SK-MEL-5 (cell line): Measurements from ENCODE around the gene TECTA. TPM values are rescaled to one million over a fixed set of nuclear protein-coding genes. Genes with fewer than 3 reads are reported as not detected.
A peak's percentile ranks its signal among the peaks of the same experiment; 100 is the strongest.

Source experiments
- DNase-seq: peaks from one replicate; pipeline ENCODE4 v3.0.0-alpha.2; 2016; ENCODE audit warnings: low read depth, low spot score
- in situ Hi-C: cut with HindIII; loops from 2 replicates; pipeline ENCODE4 v1.10.0; 2016; ENCODE audit warnings: low sequenced_read_pairs, high pct_unique_total_duplicates, low pct_unique_long_range_greater_than_20kb
- total RNA-seq: library from RNA; depleted of rRNA; stranded (reverse); fragments of >200 nt; shearing (Covaris generic); gene quantifications from 2 replicates; pipeline ENCODE4 v1.2.3, GENCODE V29; 2014

Gene TECTA
- total RNA-seq, 1 experiment from 2014 or later: 0.03 TPM

DNA sequence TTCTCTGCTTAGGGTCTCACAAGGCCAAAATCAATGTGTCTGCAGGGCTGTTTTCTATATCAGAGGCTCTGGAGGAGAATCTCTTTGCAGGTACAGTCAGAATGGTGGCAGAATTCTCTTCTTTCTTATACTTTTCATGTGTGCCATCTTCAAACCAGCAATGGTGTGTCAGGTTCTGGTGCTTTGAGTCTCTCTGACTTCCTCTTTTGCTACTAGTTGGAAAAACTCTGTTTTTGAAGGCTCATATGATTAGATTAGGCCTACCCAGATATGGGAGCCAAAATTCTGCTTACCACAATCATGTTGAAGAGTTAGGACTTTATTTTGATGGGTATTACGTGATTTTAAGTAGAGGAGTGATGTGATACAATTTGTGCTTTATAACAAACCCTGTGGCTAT is 18.8 kb upstream of the TECTA start:
- in situ Hi-C loops: no loop called here
- DNase-seq: no peak

DNA sequence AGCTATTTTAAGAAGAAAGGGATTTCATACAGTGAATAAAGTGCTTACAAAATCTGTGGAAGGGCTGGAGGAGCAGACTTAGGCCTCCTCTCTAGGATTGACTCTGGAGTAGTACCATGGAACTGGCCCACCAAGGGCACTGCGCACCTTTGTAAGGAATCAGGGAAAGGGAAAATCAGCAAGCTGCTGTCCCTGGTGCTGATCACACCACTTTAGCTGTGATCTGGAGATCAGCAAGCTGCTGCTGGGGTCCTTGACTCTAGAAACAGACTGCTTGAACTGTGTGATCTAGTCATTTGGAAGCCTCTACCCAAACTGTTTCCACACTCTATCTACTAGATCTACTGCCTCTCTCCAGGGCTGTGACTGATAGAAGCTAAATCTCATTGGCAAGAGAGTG is 18.4 kb upstream of the TECTA start:
- no peak for DNase-seq

GRCh38 chr11:121086866-121087265 is 14.2 kb upstream of the TECTA start:
- no peak for DNase-seq
- in situ Hi-C loops: no loop called here

More for the DNA sequence above, 18.4 kb upstream of the TECTA start:
- in situ Hi-C loops: no loop called here

- no peak for DNase-seq
- in situ Hi-C loops: no loop called here
These were observed 11.5 kb upstream of the TECTA start for GRCh38 chr11:121089566-121089965.

DNA sequence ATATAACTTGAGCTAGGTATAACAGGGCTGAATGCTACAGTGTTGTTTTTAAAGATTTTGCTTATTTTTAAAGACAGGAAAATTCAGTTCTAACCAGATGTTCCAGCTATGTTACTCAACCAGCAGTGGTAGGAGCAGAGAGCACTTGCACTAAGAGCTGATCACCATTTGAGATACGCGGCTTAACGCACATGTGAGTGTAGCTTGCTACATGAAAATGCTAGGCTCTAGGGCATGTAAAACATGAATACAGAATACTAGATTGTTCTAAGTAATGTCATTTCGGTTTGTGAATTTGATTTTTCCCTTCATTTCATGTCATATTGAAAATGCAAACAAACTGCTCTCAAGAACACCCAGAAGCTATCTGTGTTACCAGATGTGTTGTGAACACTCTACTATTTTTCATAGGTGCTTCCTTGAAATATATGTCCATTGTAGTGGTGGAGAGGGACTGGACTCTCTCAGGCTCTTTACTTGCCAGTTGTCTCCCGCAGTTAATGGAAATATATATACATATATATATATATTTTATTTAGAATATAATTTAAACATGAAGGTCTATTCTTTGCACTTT is 10.8 kb upstream of the TECTA start:
- no peak for DNase-seq
- in situ Hi-C loops: no loop called here

GRCh38 chr11:121091492-121092152 is 9.4 kb upstream of the TECTA start:
- in situ Hi-C loops: no loop called here
- no peak for DNase-seq

DNA sequence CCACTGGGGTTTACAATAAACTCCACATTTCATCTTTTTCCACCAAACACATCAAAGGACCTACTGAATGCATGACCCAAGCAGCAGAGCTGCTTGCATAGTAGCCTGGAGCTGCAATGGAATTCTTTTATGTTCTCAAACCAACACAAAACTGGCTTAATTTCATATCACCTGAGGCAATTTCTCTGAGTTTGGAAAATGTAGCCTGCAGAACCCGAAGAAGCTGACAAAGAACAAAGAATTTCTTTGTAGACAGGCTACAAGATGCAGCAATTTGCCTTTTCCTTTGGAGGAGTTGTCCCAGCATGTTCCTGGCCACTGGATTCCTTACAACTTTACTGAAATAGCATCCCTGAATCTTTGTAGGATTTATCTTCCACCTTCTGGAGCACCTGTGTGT is 5.5 kb upstream of the TECTA start:
- in situ Hi-C loops: no loop called here
- peak; percentile 46 for DNase-seq

GRCh38 chr11:121099364-121099763 is 1.7 kb upstream of the TECTA start:
- DNase-seq: no peak
- in situ Hi-C loops: no loop called here

- DNase-seq: no peak
- in situ Hi-C loops: no loop called here
These were observed 1.2 kb upstream of the TECTA start for GRCh38 chr11:121099885-121100284.

GRCh38 chr11:121104312-121104762 is 3.3 kb downstream of the TECTA start:
- peak; percentile 40 for DNase-seq
- in situ Hi-C loops: no loop called here

- in situ Hi-C loops: no loop called here
- DNase-seq: no peak
These were observed 4.0 kb downstream of the TECTA start for GRCh38 chr11:121105063-121105480.

GRCh38 chr11:121105481-121106195 is 4.6 kb downstream of the TECTA start:
- peak; percentile 19 for DNase-seq

GRCh38 chr11:121106812-121107211 is 5.8 kb downstream of the TECTA start:
- in situ Hi-C loops: no loop called here
- DNase-seq: no peak

More at GRCh38 chr11:121105481-121106195, 4.6 kb downstream of the TECTA start:
- in situ Hi-C loops: no loop called here

- in situ Hi-C loops: no loop called here
- DNase-seq: no peak
These were observed 7.4 kb downstream of the TECTA start for GRCh38 chr11:121108413-121108812.

GRCh38 chr11:121109471-121109870 is 8.4 kb downstream of the TECTA start:
- in situ Hi-C loops: no loop called here
- DNase-seq: no peak

- in situ Hi-C loops: no loop called here
- DNase-seq: no peak
These were observed 9.0 kb downstream of the TECTA start for GRCh38 chr11:121109916-121110586.

DNA sequence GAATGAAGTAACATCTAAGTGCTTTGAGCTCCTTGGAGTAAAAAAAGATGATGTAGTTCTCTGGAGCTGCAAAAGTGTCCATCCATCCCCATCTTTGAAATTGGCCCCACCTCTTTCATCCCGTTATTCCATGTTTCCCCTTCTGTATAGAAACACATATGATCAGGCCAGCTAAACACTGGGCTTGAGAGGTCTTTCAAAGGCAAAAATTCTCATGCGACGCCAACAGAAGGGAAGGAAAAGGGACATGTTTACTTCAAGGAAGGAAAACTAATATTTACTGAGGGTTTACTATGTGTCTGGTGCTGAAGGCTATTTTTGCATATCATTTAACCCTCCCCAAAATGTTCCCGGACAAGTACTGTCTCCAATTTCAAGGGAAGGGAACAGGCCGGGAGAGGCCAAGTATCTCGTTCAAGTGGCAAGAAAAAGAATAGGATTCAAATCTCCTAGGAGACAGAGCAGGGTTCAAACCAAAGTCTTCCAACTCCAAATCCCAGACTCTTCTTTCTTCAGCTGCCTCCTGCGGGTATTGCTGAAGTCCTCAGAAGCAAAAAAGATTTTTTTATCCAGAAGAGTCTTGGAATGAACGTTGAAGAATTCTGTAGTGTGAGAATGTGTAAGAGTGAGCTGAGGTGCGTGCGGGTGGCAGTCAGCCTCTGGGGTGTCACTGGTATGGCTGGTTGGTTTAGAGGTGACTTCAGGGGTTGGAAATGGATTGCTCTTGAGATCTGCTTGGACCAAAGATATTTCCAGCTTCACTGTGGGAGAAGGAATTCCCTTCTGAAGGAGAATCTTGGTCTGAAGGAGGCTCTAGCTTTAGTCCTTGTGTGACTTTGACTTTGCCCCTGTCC is 10.1 kb downstream of the TECTA start:
- in situ Hi-C loops: no loop called here
- DNase-seq: no peak
